ENCODE measurements around the gene SLC25A19.

SLC25A19 gene

DNA sequence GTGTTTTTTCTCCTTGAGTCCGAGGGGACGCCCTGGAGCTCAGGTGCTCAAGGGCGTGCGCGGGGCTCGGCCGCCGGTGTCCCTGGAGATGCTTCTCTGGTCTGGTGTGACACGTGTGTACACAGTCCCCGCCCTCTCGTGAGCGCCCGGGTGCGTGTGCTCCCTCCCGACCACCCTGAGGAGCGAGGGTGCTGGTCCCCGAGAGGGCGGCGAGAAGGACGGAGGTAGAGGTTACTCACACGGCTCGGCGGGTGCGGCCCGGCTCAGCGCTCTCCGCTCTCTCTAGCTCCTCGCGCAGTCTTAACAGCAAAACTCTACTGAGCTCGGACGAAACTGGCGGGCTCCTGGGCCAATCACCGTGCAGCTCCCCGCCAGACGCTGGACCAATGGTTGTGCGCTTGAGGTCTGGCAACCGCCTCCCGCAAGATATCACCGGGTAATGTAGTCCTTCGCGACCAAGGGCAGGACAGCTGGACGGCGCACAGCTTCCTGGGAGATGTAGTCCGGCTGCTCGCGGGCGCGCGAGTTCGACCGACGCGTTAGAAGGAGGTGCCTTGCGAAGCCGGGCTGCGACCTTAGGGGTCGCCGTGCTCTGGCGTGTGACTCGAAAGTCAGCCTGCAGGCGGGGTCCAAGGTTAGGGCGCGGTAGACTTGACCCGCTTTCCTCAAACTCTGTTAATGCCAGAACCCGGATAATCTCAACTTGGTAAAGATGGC is at the start of gene SLC25A19:
TSS of gene SLC25A19 (minus strand) at position 319 of the 717 bp plus-strand sequence. CDS start 2,669 bp downstream, outside the sequence.
- FAIRE-seq, result peak; percentile 69

DNA sequence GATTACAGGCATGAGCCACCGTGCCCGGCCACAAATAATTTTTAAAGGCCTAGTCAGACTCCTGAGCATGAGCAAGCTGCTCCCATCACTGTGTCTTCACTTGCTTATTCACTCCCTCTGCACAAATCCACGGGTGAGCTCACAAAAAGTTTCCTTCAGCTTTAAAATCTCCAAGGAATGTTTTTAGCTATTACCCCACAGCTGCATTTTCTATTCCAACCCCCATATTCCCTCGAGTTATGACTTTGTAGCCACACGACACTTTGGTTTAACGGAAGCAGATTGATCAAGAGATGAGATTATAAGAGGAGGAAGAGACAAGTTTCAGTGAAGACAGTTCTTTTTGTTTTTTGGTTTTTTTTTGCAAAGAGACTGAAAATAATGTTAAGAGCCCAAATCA is 49.1 kb upstream of the SLC25A19 start:
- no peak for FAIRE-seq

DNA sequence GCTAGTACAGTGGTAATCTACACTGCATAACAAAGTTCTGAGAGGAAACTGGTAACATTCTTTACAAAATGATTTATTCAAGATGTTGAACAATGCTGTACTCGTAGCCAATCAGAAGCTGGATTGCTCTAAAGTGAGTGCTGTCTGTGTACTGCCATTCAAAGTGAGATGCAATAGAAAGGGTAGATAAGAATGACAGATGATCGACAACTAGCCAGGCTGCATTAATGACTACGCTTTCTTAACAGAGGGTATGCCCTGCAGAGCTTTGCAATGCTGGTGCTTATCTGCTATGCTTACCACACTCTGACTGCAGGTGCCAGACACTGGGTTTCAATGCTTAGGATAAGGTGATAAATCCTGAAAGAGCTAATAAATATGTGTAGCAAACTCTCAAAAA is 46.1 kb upstream of the SLC25A19 start:
- FAIRE-seq, result no peak

DNA sequence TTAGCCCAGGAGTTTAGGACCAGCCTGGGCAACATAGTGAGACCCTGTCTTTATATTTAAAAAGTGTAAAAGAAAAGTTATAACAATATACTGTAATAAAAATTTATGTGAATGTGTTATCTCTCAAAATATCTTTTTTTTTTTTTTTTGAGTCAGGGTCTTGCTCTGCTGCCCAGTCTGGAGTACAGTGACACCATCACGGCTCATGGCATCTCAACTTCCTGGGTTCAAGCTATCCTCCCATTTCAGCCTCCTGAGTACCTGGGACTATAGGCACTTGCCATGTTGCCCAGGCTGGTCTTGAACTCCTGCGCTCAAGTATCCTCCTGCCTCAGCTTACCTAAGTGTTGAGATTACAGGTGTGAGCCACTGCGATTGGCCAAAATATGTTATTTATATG is 45.5 kb upstream of the SLC25A19 start:
- FAIRE-seq, result no peak

DNA sequence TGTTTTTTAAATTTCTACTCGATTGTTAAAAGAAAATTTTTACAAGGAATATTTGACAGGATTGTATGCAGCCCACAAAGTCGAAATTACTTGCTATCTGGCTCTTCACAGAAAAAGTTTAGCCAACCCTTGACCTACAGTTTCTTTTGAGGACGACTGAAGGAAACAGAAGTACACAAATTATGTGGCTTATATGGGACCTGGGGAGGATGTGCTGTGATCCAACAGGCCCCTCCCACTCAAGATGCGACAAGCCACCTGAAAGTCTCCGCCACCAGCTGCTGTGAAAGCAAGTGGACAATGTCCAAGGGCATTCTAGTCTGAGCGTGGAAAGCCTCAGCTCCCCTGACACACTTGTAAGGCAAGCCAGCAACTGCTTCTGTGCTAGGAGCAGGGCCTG is 42.4 kb upstream of the SLC25A19 start:
- FAIRE-seq, result no peak

DNA sequence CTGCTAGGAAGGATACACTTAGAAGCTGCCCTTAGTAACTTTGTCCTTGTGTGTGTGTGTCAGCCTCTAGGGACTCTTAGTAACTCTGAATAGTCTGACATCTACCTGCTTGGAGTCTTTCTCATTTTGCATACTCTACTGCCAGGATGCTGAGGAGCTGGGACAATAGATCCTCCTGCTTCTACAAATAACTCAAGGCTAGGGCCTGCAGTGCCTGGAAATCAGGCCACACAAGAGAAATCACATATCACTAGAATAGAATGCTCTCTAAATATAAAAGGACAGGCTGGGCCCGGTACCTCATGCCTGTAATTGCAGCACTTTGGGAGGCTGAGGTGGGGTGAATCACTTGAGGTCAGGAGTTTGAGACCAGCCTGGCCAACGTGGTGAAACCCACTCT is 38.5 kb upstream of the SLC25A19 start:
- no peak for FAIRE-seq

DNA sequence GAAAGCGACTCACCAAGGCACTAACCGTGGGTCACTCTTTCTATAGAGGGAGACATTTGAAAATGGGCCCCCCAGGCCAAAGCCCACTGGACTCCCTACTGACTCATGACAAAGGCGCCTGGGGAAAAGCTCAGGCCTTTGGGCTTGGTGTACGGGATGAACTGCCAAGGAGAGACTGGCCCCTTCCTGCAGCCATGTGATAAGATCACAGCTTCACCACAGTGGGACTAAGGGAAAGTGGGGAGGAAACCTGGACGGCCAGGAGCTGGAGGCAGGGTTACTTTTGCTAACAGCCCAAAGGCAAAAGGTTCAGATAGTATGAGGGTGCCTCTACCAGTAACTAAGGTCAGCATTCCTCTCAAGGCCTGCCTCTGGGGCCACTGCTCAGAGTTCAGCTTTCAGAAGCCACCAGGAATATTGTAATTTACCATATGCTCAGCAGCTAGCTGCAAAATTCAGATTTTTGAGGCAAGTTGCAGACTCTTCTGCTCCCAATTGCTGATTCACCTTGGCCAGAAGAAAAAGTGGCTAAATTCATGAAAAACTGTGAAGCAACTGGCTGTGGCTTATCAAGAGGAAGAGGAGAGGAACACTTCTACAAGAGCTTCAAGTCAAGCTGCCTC is 37.1 kb upstream of the SLC25A19 start:
- no peak for FAIRE-seq

DNA sequence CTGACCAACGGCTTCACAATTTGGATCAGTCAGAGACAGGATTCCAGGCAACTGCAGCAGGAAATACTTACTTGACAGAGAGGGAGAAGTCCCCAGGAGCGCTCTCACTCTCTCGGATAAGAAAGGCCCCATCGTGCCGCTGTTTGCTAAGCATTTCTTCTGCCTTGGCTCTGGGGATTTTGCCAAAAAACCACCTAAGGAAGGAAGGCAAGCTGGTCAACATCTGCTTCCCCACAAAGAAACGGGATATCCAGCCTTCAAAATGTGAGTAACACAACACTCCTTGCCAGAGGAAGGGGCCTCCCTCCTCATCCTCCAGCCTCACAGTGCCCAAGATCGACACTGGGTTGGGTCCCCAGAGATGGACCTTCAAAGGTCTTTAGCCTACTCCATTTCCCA is 36.6 kb upstream of the SLC25A19 start:
- no peak for FAIRE-seq

DNA sequence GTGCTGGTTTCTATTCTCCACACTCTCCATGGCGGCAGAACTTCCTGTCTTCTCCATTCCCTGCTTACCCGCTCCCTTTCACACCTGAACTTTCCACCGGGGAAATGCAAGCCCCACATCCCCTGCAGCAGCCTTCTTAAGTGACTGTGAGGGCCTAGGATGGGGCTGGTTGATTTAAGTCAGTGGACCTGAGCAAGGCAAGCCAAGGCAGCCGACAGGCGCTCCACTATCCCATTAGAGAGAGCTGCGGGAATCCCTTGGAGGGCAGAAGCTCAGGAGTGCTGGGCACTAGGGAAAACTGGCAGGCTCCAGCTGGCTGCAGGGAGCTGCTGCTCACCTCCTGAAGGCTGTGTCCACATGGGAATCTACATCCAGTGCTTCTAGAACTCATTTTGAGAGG is 36.1 kb upstream of the SLC25A19 start:
- no peak for FAIRE-seq

DNA sequence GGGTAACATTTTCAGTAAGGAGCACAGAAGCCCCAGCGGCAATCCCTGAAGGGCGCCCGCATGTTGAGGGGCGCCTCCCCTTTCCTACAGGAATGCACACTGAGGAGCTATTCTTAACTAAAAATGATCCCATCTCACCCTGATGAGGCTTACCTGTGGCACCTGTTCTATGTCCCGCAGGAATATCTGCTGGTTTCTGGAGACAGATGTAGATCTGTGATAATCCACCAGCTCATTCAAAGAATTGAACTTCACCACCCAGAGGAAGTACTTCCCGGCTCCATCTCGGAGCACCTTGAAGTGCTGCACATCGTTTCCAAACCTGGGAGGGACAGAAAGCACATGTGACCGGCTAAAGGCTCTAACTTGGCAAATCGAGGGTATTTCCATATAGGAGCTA is 32.3 kb upstream of the SLC25A19 start:
- no peak for FAIRE-seq

DNA sequence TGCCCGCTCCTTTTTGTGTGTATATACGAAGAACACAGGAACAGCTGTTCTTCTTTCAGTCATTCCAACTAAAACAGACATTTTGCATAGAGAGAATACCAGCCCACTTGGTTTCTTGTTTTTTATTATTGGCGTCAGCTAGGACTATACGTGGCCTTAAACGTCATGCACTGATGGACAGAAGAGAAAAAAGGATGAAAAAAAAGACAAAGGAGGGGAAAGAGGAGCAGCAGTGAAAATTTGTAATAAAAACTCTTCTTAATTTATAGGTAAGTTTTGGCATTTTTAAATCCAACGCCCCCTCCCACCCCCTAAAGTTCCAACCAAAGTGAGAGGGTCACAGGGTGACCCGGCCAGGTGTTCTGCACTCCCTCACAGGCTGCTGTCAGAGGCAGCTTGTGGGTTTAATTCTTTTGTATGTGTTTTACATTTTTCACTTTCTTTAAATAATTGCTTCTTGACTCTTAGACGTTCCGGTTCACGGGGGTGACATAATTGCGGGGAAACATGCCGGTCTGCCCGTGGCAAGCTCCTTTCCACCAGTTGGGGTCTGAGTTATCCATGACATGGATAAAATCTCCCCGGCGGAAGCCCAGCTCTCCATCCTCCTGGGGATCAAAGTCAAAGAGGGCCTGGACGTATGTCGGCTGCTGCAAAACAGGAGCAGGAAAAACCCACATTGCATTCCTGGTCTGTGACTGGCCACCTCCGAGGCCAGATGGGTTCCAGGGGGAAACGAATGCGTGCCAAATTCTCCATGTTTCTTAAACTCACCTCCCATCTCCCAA is 30.9 kb upstream of the SLC25A19 start:
- no peak for FAIRE-seq

DNA sequence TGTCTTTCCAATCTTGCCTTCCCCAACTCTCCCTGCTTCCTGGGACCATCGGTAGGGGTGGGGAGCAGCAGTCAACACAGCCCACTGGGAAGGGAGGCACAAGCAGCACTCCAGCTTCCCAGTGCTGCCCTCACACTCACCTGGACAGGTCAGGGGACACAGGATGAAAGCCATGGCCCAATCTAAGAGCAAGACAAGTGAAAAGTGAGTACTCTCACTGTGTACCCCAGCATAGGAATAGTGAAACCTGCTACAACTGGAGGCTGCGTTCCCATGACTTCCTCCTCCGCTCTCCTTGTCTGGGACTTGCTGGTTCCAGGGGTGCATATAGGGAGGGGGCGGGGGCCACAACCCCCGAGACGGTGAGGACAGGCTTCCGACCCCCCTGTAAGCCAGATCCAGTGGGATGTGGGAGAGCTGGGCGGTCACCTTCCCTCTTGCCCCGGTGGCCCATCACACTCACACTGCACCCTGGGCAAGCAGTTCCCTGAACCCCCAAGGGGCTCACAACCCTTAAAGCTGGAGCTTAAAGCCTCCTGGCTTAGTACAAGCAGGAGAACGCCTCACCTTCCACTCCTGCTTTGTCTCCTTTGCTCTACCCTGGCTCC is 29.5 kb upstream of the SLC25A19 start:
- no peak for FAIRE-seq

DNA sequence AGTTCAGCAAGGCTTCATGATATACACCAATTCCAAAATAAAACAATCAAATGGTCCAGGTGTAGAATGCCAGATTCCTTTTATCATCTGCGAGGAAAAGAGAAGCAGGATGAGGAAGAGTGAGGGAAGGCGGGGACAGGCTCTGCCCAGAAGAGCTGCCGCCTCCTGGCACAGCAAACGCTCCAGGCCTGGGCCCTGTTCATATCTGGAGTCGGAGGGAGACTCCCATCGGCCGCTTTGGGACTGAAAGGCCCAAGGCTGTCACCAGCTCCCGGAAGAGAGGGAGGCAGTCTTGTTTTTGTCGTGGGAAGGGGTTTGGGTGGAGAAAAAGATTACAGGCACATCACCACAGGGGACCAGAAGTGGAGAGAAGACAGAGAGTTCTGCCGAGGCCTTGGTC is 29.0 kb upstream of the SLC25A19 start:
- FAIRE-seq, result no peak

DNA sequence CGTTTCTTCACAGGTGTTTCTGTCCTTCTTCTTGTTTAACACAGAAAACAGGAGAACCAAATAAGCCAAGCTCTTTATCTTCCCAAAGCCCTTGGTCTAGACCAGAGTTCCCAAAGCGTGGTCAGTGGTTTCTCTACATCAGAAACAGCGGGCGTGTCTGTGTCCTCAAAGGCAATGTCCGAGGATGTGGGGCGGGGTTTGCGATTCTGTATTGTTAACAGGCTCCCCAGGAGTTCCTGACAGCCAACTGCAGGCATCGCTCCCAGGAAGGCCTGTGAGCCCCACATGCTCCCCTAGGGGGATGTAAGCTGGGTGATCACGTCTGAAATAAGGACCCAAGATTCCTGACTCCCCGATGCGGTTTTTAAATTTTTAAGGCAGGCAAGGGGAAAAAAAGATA is 28.4 kb upstream of the SLC25A19 start:
- no peak for FAIRE-seq

DNA sequence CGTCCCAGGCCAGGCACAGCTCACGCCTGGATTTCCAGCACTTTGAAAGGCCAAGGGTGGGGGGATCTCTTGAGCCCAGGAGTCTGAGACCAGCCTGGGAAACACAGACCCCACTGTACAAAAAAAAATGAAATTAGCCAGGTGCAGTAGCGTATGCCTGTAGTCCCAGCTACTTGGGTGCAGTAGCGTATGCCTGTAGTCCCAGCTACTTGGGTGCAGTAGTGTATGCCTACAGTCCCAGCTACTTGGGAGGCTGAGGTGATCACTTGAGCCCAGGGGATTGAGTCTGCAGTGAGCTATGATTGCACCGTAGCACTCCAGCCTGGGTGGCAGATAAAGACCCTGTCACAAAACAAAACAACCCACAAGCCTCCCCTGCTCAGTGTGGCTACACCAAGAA is 27.0 kb upstream of the SLC25A19 start:
- FAIRE-seq, result no peak

DNA sequence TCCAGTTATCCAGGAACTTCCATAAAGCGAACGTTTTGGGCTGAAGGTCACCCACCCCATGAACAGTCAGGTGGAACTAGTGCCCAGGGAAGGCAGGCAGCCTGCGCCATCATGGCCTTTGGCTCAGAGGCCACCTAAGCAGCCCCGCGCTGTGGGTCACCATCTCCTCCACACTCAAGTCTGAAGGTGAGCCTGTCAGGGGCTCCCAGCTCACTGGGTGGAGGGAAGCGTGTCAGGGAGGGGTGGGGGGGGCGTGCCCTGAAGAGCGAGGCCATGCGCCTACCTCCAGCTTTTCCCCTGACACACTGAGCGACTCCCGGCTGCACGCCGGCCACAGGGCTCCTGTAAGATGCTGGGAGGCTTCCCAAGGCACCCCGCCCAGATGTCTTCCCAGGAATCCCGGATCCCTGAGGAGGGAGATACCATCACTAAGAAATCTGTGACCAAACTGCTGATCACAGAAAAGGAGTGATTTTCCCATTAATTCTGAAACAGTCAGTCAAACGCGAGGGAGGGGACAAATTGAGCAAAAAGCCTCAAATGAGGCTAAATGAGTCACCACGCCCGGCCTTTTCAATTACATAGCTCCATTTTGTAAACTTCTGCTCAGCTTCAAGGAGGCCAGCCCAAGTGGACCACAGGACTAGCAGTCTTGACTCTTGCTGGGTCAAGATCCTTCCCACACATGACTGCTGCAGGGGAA is 26.5 kb upstream of the SLC25A19 start:
- no peak for FAIRE-seq

DNA sequence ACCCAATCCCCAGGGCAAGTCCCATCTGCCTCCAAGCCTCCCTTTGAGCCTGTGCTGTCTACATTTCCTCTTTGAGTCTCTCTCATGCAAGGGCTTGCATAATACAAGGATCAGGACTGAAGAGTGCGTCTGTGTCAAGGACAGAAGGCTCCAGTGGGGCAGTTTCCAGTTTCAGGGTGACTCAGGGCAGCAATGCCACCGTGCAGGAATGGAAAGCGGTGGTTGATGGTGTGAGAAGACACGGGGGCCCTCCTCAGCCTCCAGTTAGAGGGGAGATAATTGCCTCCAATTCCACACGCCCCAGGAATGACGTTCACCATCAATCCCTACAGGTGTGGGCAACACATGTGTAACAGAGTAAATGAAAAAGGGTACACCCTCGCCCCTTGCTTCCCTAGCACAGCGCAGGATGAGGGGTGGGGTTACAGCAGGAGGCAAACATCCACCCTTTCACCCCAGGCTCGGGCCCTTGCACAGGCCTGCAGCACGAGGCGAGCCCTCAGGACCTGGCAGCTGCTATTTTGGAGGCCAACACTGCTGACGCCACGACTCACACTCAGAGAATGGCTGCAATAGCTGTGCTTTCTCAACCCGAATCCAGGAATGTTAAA is 24.8 kb upstream of the SLC25A19 start:
- FAIRE-seq, result no peak

DNA sequence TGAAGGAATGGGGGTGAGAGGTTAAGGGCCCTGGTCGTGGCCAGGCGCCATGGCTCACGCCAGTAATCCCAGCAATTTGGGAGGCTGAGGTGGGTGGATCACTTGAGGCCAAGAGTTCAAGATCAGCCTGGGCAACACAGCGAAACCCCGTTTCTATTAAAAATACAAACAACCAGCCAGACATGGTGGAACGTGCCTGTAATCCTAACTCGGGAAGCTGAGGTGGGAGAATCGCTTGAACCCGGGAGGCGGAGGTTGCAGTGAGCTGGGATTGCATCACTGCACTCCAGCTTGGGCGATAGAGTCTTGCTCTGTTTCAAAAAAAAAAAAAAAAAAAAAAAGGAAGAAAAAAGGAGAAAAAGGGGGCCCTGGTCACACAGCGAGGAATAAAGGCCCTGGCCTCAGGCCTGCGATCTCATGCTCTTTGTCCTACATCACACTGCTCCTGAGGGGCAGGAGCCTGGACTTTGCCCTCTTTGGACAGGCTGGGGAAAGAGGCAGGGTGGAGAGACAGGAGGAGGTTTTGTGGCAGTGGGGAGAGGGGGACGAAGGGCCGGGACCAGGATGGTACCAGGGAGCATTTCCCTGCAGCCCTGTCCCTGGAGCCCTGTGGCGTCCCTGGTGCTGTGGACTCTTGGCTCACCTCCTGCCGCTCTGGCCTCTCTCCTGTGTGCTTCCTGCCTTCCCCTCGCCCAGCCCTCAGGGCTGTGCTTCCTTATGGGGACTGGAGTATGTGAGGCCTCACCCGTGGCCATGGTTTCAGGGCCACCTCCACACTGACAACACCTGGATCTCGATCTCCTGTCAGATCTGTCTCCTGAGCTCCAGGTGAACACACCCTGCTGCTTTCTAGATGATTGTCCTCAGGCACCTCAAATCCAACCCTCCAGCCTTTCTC is 19.7 kb upstream of the SLC25A19 start:
- FAIRE-seq, result no peak

DNA sequence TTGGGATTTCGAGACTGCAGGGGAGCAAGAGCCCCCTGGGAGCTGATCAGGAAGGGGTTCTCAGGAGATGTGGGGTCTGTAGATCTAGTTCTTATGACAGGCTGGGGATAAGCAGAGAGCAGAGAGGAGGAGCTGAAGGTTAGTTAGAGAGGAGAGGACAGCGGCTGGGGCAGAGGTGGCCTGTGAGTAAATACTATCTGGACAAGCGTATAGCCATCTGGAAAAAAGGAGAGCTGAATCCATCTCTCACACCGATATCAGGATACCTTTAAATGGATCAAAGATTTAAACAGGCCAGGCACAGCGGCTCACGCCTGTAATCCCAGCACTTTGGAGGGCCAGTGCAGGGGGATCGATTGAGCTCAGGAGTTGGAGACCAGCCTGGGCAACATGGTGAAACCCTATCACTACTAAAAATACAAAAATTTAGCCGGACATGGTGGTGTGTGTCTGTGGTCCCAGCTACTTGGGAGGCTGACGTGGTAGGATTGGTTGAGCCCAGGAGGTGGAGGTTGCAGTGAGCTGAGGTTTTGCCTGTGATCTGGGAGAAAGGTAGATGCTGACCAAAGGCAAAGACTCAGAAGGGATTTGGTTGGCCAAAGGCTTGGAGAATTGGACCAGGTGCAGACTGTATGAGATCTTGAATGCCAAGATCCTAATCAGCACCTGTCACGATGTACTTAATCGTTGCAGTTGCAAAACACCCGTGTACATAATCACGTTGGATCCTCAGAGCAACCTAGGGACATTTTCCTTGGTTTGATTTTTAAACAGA is 18.9 kb upstream of the SLC25A19 start:
- no peak for FAIRE-seq

DNA sequence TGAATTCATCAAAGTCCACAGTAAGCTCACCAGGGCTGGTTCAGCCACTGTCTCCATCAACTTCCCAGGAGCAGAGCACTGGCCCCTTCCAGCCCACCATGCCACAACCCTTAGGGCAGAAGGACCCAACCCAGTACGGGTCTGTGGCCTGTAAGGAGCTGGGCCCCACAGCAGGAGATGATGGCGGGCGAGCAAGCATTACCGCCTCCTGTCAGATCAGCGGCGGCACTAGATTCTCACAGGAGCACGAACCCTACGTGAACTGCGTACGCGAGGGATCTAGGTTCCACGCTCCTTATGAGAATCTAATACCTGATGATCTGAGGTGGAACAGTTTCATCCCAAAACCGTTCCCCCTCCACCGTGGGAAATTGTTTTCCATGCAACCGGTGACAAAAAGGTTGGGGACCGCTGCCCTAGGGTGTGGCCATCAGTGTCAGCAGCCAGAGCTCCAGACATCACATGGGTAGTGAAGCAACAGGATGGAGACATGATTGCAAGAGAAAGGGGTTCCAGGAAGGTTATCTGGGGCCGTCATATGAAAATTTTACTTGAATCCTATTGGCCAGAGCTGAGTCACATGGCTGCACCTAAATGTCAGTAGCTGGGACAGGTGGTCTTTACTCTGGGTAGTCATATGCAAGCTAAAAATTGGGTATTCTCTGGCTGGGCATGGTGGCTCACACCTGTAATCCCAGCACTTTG is 12.4 kb upstream of the SLC25A19 start:
- FAIRE-seq, result no peak
